NCI-H2171 (cell line): ENCODE results near the gene MAML2.

Experiments
- DNase-seq: peaks from one replicate; lab custom pipeline; 2025; lab: John Stamatoyannopoulos, UW

The MAML2 gene

GRCh38 chr11:96318399-96318798 lies 24.6 kb downstream of the MAML2 start:
- no peak for DNase-seq

- no peak for DNase-seq
Observed at GRCh38 chr11:96317985-96318384, 25.0 kb downstream of the MAML2 start.

- DNase-seq: no peak
Observed at GRCh38 chr11:96317571-96317970, 25.4 kb downstream of the MAML2 start.

GRCh38 chr11:96316869-96317268 lies 26.1 kb downstream of the MAML2 start:
- DNase-seq: no peak

GRCh38 chr11:96315476-96315875 lies 27.5 kb downstream of the MAML2 start:
- DNase-seq: no peak

GRCh38 chr11:96314326-96315020 lies 28.5 kb downstream of the MAML2 start:
- DNase-seq: no peak

- DNase-seq: no peak
Observed at GRCh38 chr11:96313163-96313562, 29.8 kb downstream of the MAML2 start.

GRCh38 chr11:96311120-96311568 lies 31.9 kb downstream of the MAML2 start:
- no peak for DNase-seq

GRCh38 chr11:96310236-96310635 lies 32.8 kb downstream of the MAML2 start:
- DNase-seq: no peak

- DNase-seq: no peak
Observed at GRCh38 chr11:96309643-96310017, 33.4 kb downstream of the MAML2 start.

- no peak for DNase-seq
Observed at GRCh38 chr11:96309016-96309642, 33.9 kb downstream of the MAML2 start.

GRCh38 chr11:96307776-96308140 lies 35.2 kb downstream of the MAML2 start:
- no peak for DNase-seq

- peak; percentile 26 for DNase-seq
Observed at GRCh38 chr11:96306933-96307775, 35.8 kb downstream of the MAML2 start.

GRCh38 chr11:96306600-96306932 lies 36.4 kb downstream of the MAML2 start:
- DNase-seq: no peak

GRCh38 chr11:96306071-96306470 lies 36.9 kb downstream of the MAML2 start:
- DNase-seq: no peak

- no peak for DNase-seq
Observed at GRCh38 chr11:96303980-96304379, 39.0 kb downstream of the MAML2 start.

GRCh38 chr11:96303064-96303463 lies 39.9 kb downstream of the MAML2 start:
- DNase-seq: no peak

- DNase-seq: no peak
Observed at GRCh38 chr11:96301818-96302217, 41.2 kb downstream of the MAML2 start.

GRCh38 chr11:96299155-96299888 lies 43.7 kb downstream of the MAML2 start:
- DNase-seq: no peak

- DNase-seq: no peak
Observed at GRCh38 chr11:96295369-96295768, 47.6 kb downstream of the MAML2 start.

- no peak for DNase-seq
Observed at GRCh38 chr11:96294289-96294688, 48.7 kb downstream of the MAML2 start.

GRCh38 chr11:96293598-96294021 lies 49.4 kb downstream of the MAML2 start:
- DNase-seq: no peak
